HCT116 (cell line): Measurements from ENCODE around the gene PYGB. TPM values are rescaled to one million over a fixed set of nuclear protein-coding genes. Genes with fewer than 3 reads are reported as not detected.

Source experiments
- ATAC-seq: fragments of 200-7000 bp; cut with Tn5 transposase; 2 replicates; pipeline ENCODE4 v1.9.1; 2020; ENCODE audit warnings: mild to moderate bottlenecking, moderate library complexity
- BruUV-seq: library from RNA; stranded (reverse); fragments of 400-500 nt; replicated peaks from 2 replicates; lab custom pipeline; 2021; lab: Mats Ljungman, UMichigan
- CTCF ChIA-PET: fragments of 300-600 bp; sonication (Branson Sonifier 250); formaldehyde crosslinking; loops from one replicate; lab custom pipeline; 2021; ENCODE audit warnings: antibody characterized with exemption; lab: Charles Lee
- POLR2A ChIA-PET: fragments of 300-600, 350-600 bp; sonication (Branson Sonifier 250); formaldehyde crosslinking; loops from one replicate; lab custom pipeline; 2021; ENCODE audit warnings: antibody characterized with exemption; lab: Charles Lee
- RAD21 ChIA-PET, 2 experiments: fragments of 300-600 bp; sonication (Branson Sonifier 250); formaldehyde crosslinking; loops; one replicate each; lab custom pipeline; 2023; ENCODE audit warnings: low total read pairs in 2 of 2; ENCODE audit not compliant: uncharacterized antibody in 2 of 2, unreplicated experiment in 2 of 2, low non-redundant PET in 1 of 2; lab: Charles Lee
- DNase-seq: peaks from one replicate; pipeline ENCODE4 v3.0.0-alpha.2; 2010; ENCODE audit warnings: low read depth, low spot score
- H2AFZ ChIP-seq: fragments of 200-600 bp; shearing (Covaris generic), sonication (generic); 2 replicates; pipeline ENCODE4 v1.6.1; 2017; ENCODE audit warnings: low read depth, mixed run types, mixed read lengths, antibody characterized with exemption, low read length; ENCODE audit not compliant: poor library complexity, severe bottlenecking
- H3K27ac ChIP-seq: 2 replicates; pipeline ENCODE4 v1.5.1; 2012; ENCODE audit warnings: low read depth, low read length
- H3K27me3 ChIP-seq: fragments of 200-600 bp; sonication (generic); 2 replicates; pipeline ENCODE4 v1.6.1; 2016; ENCODE audit warnings: mixed run types, low read length, mixed read lengths; ENCODE audit not compliant: insufficient read depth
- H3K36me3 ChIP-seq, 2 experiments: fragments of 200-500 bp in 1 of 2; fragments of 200-600 bp in 1 of 2; sonication (Bioruptor generic) in 1 of 2; sonication (generic) in 1 of 2; 2 replicates each; pipeline versions ENCODE4 v1.5.1 to v1.6.1; 2014 to 2016; ENCODE audit warnings: low read length in 2 of 2, inconsistent platforms in 1 of 2, mixed read lengths in 1 of 2, mixed run types in 1 of 2; ENCODE audit not compliant: insufficient read depth in 2 of 2, control insufficient read depth in 1 of 2
- H3K4me1 ChIP-seq, 2 experiments: fragments of 200-600 bp in 1 of 2; sonication (generic) in 1 of 2; 2 replicates each; pipeline versions ENCODE4 v1.5.1 to v1.6.1; 2012 to 2017; ENCODE audit warnings: low read length in 2 of 2, inconsistent platforms in 1 of 2, mild to moderate bottlenecking in 1 of 2, mixed read lengths in 1 of 2, mixed run types in 1 of 2, moderate library complexity in 1 of 2; ENCODE audit not compliant: insufficient read depth in 2 of 2, control insufficient read depth in 1 of 2
- H3K4me2 ChIP-seq: fragments of 200-600 bp; sonication (generic); 2 replicates; pipeline ENCODE4 v1.6.1; 2017; ENCODE audit warnings: mixed run types, low read length, mixed read lengths
- H3K4me3 ChIP-seq, 2 experiments: fragments of 200-600 bp in 1 of 2; sonication (generic) in 1 of 2; replicated peaks in 1 of 2; 2 replicates each; pipeline ENCODE4 v1.5.1; 2011 to 2016; ENCODE audit warnings: low read length in 2 of 2, control low read depth in 1 of 2, low read depth in 1 of 2, mild to moderate bottlenecking in 1 of 2, mixed read lengths in 1 of 2, mixed run types in 1 of 2
- H3K79me2 ChIP-seq: fragments of 200-600 bp; sonication (generic); 2 replicates; pipeline ENCODE4 v1.6.1; 2017; ENCODE audit warnings: mild to moderate bottlenecking, mixed run types, low read length, moderate library complexity, mixed read lengths; ENCODE audit not compliant: insufficient read depth
- H3K9ac ChIP-seq: fragments of 200-600 bp; sonication (generic); 2 replicates; pipeline ENCODE4 v1.6.1; 2016; ENCODE audit warnings: low read length, mixed read lengths
- H3K9me2 ChIP-seq: fragments of 200-600 bp; sonication (generic), shearing (Covaris generic); 2 replicates; pipeline ENCODE4 v1.6.1; 2017; ENCODE audit warnings: mixed run types, mild to moderate bottlenecking, moderate library complexity; ENCODE audit not compliant: insufficient read depth
- H3K9me3 ChIP-seq, 2 experiments: fragments of 200-500 bp in 1 of 2; fragments of 200-600 bp in 1 of 2; sonication (Bioruptor generic) in 1 of 2; sonication (generic) in 1 of 2; 2 replicates each; pipeline ENCODE4 v1.6.1; 2014 to 2017; ENCODE audit warnings: low read length in 2 of 2, mixed read lengths in 2 of 2, inconsistent platforms in 1 of 2, low read depth in 1 of 2, mild to moderate bottlenecking in 1 of 2, mixed run types in 1 of 2, moderate library complexity in 1 of 2; ENCODE audit not compliant: control insufficient read depth in 1 of 2, insufficient read depth in 1 of 2
- H4K20me1 ChIP-seq: fragments of 200-600 bp; sonication (generic), shearing (Covaris generic); 2 replicates; pipeline ENCODE4 v1.6.1; 2017; ENCODE audit warnings: mixed run types, mild to moderate bottlenecking, moderate library complexity; ENCODE audit not compliant: insufficient read depth
- CBX3 ChIP-seq: IDR thresholded peaks from 2 replicates; pipeline ENCODE4 v1.6.1; 2012; ENCODE audit warnings: low read depth
- CEBPB ChIP-seq: IDR thresholded peaks from 2 replicates; pipeline ENCODE4 v1.6.1; 2012; ENCODE audit warnings: low read depth
- EGR1 ChIP-seq: IDR thresholded peaks from 2 replicates; pipeline ENCODE4 v1.6.1; 2012; ENCODE audit warnings: low read depth
- EZH2 ChIP-seq: fragments of 200-600 bp; sonication (generic); IDR thresholded peaks from 2 replicates; pipeline ENCODE4 v1.6.1; 2017; ENCODE audit warnings: antibody characterized with exemption, mixed run types
- EZH2phosphoT487 ChIP-seq: fragments of 200-600 bp; IDR thresholded peaks from 2 replicates; pipeline ENCODE4 v1.6.1; 2018; ENCODE audit warnings: antibody characterized with exemption, borderline replicate concordance
- FOSL1 ChIP-seq: IDR thresholded peaks from 2 replicates; pipeline ENCODE4 v1.6.1; 2012; ENCODE audit warnings: low read depth
- JUND ChIP-seq: IDR thresholded peaks from 2 replicates; pipeline ENCODE4 v1.6.1; 2012
- POLR2AphosphoS5 ChIP-seq: IDR thresholded peaks from 2 replicates; pipeline ENCODE4 v1.6.1; 2011; ENCODE audit warnings: mild to moderate bottlenecking, low read depth, low read length, moderate library complexity
- RAD21 ChIP-seq: IDR thresholded peaks from 2 replicates; pipeline ENCODE4 v1.6.1; 2012; ENCODE audit warnings: low read depth, mild to moderate bottlenecking
- SIN3A ChIP-seq: IDR thresholded peaks from 2 replicates; pipeline ENCODE4 v1.6.1; 2012; ENCODE audit warnings: low read depth
- SP1 ChIP-seq: IDR thresholded peaks from 2 replicates; pipeline ENCODE4 v1.6.1; 2012; ENCODE audit warnings: low read depth
- SRF ChIP-seq: IDR thresholded peaks from 2 replicates; pipeline ENCODE4 v1.6.1; 2012; ENCODE audit warnings: low read depth
- ZFX ChIP-seq: fragments of 450-650 bp; IDR thresholded peaks from 2 replicates; pipeline ENCODE4 v1.6.1; 2017
- ZNF274 ChIP-seq: fragments of 200-500 bp; sonication (Bioruptor generic); IDR thresholded peaks from 2 replicates; pipeline ENCODE4 v1.6.1; 2014; ENCODE audit warnings: mild to moderate bottlenecking, low read depth, low read length, inconsistent platforms
- intact Hi-C: fragments of 100-400 bp; cut with micrococcal nuclease; formaldehyde crosslinking; loops from 2 replicates; pipeline ENCODE4 v1.10.0; 2022
- total RNA-seq: library from RNA; stranded (reverse); gene quantifications from one replicate; pipeline ENCODE4 v1.2.1, GENCODE V29; 2021; ENCODE audit not compliant: unreplicated experiment
- TF ChIP-seq, protein P1 (sequence below): IDR thresholded peaks from 2 replicates; pipeline ENCODE4 v1.6.1; 2012; ENCODE audit warnings: low read depth
- TF ChIP-seq, protein P2 (sequence below): IDR thresholded peaks from 2 replicates; pipeline ENCODE4 v1.6.1; 2012
- TF ChIP-seq, protein P3 (sequence below): IDR thresholded peaks from 2 replicates; pipeline ENCODE4 v1.6.1; 2011; ENCODE audit warnings: mild to moderate bottlenecking, low read length, moderate library complexity; ENCODE audit not compliant: insufficient replicate concordance; ENCODE audit errors: extremely low read depth

Gene PYGB
- total RNA-seq, 1 experiment from 2014 or later: 87.8 TPM

- TF ChIP-seq, protein P1, sequence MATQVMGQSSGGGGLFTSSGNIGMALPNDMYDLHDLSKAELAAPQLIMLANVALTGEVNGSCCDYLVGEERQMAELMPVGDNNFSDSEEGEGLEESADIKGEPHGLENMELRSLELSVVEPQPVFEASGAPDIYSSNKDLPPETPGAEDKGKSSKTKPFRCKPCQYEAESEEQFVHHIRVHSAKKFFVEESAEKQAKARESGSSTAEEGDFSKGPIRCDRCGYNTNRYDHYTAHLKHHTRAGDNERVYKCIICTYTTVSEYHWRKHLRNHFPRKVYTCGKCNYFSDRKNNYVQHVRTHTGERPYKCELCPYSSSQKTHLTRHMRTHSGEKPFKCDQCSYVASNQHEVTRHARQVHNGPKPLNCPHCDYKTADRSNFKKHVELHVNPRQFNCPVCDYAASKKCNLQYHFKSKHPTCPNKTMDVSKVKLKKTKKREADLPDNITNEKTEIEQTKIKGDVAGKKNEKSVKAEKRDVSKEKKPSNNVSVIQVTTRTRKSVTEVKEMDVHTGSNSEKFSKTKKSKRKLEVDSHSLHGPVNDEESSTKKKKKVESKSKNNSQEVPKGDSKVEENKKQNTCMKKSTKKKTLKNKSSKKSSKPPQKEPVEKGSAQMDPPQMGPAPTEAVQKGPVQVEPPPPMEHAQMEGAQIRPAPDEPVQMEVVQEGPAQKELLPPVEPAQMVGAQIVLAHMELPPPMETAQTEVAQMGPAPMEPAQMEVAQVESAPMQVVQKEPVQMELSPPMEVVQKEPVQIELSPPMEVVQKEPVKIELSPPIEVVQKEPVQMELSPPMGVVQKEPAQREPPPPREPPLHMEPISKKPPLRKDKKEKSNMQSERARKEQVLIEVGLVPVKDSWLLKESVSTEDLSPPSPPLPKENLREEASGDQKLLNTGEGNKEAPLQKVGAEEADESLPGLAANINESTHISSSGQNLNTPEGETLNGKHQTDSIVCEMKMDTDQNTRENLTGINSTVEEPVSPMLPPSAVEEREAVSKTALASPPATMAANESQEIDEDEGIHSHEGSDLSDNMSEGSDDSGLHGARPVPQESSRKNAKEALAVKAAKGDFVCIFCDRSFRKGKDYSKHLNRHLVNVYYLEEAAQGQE: no peak
- no peak for TF ChIP-seq CBX3
- TF ChIP-seq, protein P2, sequence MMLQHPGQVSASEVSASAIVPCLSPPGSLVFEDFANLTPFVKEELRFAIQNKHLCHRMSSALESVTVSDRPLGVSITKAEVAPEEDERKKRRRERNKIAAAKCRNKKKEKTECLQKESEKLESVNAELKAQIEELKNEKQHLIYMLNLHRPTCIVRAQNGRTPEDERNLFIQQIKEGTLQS: no peak
- TF ChIP-seq, all 23 proteins: peak for 0
Observed at GRCh38 chr20:25225642-25226432, 22.0 kb upstream of the PYGB start (continued).

- TF ChIP-seq POLR2AphosphoS5: no peak
- no peak for TF ChIP-seq EZH2phosphoT487
- no peak for TF ChIP-seq FOSL1
- TF ChIP-seq CEBPB: no peak
- TF ChIP-seq EGR1: no peak
- no peak for TF ChIP-seq JUND
- TF ChIP-seq SRF: no peak
- TF ChIP-seq ZFX: no peak
- TF ChIP-seq, protein P3, sequence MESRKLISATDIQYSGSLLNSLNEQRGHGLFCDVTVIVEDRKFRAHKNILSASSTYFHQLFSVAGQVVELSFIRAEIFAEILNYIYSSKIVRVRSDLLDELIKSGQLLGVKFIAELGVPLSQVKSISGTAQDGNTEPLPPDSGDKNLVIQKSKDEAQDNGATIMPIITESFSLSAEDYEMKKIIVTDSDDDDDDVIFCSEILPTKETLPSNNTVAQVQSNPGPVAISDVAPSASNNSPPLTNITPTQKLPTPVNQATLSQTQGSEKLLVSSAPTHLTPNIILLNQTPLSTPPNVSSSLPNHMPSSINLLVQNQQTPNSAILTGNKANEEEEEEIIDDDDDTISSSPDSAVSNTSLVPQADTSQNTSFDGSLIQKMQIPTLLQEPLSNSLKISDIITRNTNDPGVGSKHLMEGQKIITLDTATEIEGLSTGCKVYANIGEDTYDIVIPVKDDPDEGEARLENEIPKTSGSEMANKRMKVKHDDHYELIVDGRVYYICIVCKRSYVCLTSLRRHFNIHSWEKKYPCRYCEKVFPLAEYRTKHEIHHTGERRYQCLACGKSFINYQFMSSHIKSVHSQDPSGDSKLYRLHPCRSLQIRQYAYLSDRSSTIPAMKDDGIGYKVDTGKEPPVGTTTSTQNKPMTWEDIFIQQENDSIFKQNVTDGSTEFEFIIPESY: no peak
- TF ChIP-seq, protein P2: no peak
- TF ChIP-seq EZH2: no peak
- TF ChIP-seq ZNF274: no peak
- no peak for TF ChIP-seq RAD21
- TF ChIP-seq SP1: no peak
- no peak for TF ChIP-seq SIN3A
- Histone ChIP-seq H2AFZ (no peak overlapping the region), H4K20me1 (no peaks in the 10 kb centered on the region), H3K79me2 (no peaks in the 10 kb centered on the region), H3K36me3 (0 out of 4 replicates have a peak, but pooled peaks cover 0 to 3% of the 10 kb centered on the region in 2 experiments), H3K27me3 (no peaks in the 10 kb centered on the region), H3K9ac (no peak overlapping the region), H3K9me3 (no peaks in the 10 kb centered on the region), H3K4me2 (peak overlapping the region; percentile 22; the same call in 1 of the 2 replicates), H3K27ac (peak overlapping the region; percentile 27; the same call in 1 of the 2 replicates), H3K4me1 (peaks cover 28 to 35% of the 10 kb centered on the region in 2 experiments), H3K4me3 (no peak overlapping the region), H3K9me2 (no peaks in the 10 kb centered on the region)
- no peak for ATAC-seq
- DNase-seq: no peak
- intact Hi-C loops: no loop called here
- ChIA-PET POLR2A (interaction anchor here (1.7 kb wide), 2 partner anchors 10 to 21 kb away, joined by 4 to 6 read pairs; partner anchors contain the start of gene PYGB), RAD21 (no interaction called here), CTCF (no interaction called here)
- no TSS peak for BruUV-seq
Observed at GRCh38 chr20:25226433-25227316, 21.2 kb upstream of the PYGB start.
